ENCODE results near the gene TTLL9.

The TTLL9 gene

DNA sequence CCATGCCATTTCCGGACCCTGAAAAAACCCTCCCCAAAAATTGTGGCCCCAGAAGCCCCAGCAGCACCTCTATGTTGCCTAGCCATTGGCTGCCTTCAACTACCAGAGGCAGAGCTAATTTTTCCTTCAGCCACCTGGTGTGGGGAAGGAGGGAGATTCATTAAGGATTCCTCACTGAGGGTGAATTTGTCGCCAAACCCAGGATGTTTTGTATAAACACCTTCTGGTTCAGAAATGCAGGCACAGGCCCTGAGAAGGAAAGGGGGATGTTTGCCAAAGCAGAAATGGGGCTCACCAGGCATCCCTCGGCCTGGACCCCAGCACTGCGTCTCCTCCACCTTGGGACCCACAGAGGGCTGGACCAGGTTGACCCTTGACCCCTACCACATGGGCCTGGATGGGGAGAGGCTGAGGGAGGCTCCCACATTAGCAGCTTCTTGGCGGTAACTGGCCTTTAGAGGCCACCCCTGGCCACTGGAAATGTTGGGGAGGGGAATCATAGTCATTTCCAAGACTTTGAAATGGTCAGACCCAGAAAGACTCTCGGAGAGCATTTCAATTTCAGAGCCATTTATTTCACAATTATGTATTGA, 83.2 kb downstream of the TTLL9 start:
- Histone ChIP-seq H3K4me3 (ENCODE audit: low read length in 2 of 2) (no peak overlapping the region), H3K9ac (ENCODE audit: low read depth, low read length, poor library complexity) (no peak overlapping the region), H2BK5ac (ENCODE audit: low read length) (no peak overlapping the region), H3K36me3 (replicated peaks in 1 of 2; ENCODE audit: control insufficient read depth in 2 of 2, insufficient read depth in 2 of 2, low read length in 2 of 2) (peaks cover 6 to 21% of the 10 kb centered on the region in 2 donors), H3K4me2 (ENCODE audit: insufficient read depth, low read length, poor library complexity, severe bottlenecking) (no peak overlapping the region), H3K79me1 (ENCODE audit: low read depth, low read length) (peaks cover 6% of the 10 kb centered on the region), H2AK5ac (ENCODE audit: low read depth, low read length) (peak overlapping the region; percentile 10), H3K4me1 (ENCODE audit: control insufficient read depth in 2 of 2, insufficient read depth in 1 of 2, low read depth in 1 of 2, low read length in 2 of 2) (peaks cover 5 to 6% of the 10 kb centered on the region in 2 donors), H4K91ac (ENCODE audit: low read depth, low read length, poor library complexity) (no peak overlapping the region), H3K23ac (ENCODE audit: low read depth, low read length, poor library complexity) (no peak overlapping the region), H4K8ac (ENCODE audit: low read depth, low read length) (no peak overlapping the region), H3K27me3 (ENCODE audit: control insufficient read depth in 3 of 3, insufficient read depth in 3 of 3, low read depth in 1 of 3, low read length in 3 of 3) (peaks cover 0 to 13% (median 0%) of the 10 kb centered on the region in 3 experiments), H3K4ac (ENCODE audit: low read length) (no peak overlapping the region), H2BK15ac (ENCODE audit: low read length) (no peak overlapping the region), H3K9me3 (replicated peaks in 1 of 2; ENCODE audit: control insufficient read depth in 2 of 2, insufficient read depth in 1 of 2, low read depth in 1 of 2, low read length in 2 of 2) (peaks cover 0 to under 1% of the 10 kb centered on the region in 2 donors), H2BK120ac (ENCODE audit: low read depth, low read length) (no peak overlapping the region), H2BK12ac (ENCODE audit: low read length) (no peak overlapping the region), H3K27ac (replicated peaks; ENCODE audit: low read length) (no peak overlapping the region), H3K18ac (ENCODE audit: low read length) (no peak overlapping the region), H2AFZ (ENCODE audit: low read length) (no peak overlapping the region), H3K14ac (ENCODE audit: low read length) (no peak overlapping the region)
- no peak for DNase-seq (ENCODE audit: low spot score)
- WGBS, 2 donors (ENCODE audit: extremely low coverage in 2 of 2, insufficient read length in 2 of 2, insufficient replicate concordance in 1 of 2): no CpG with 5 or more reads among the region's 6 CpGs

DNA sequence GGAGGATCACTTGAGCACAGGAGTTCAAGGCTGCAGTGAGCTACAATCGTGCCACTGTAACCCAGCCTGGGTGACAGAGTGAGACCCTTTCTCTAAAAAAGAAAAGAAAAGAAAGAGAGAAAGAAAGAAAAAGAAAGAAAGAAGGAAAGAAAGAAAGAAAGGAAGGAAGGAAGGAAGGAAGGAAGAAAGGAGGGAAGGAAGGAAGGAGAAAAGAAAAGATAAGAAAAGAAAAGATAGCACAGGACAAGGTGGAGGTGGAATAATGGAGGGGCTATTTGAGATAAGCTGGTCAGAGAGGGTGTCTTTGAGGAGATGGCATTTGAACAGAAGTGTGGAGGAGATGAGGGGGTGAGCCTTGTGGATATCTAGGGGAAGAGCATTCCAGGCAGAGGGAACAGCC, 84.1 kb downstream of the TTLL9 start:
- no CpG with 5 or more reads among the region's 1 CpG for WGBS, 2 donors (ENCODE audit: extremely low coverage in 2 of 2, insufficient read length in 2 of 2, insufficient replicate concordance in 1 of 2)
- no peak overlapping the region for H2BK12ac ChIP-seq (ENCODE audit: low read length)
- no peak for DNase-seq (ENCODE audit: low spot score)
- peaks cover 6% of the 10 kb centered on the region for H3K79me1 ChIP-seq (ENCODE audit: low read depth, low read length)
- no peak overlapping the region for H2BK15ac ChIP-seq (ENCODE audit: low read length)
- H3K4me3 ChIP-seq (ENCODE audit: low read length in 2 of 2): no peak overlapping the region
- no peak overlapping the region for H2AK5ac ChIP-seq (ENCODE audit: low read depth, low read length)
- H3K4me2 ChIP-seq (ENCODE audit: insufficient read depth, low read length, poor library complexity, severe bottlenecking): no peak overlapping the region
- no peak overlapping the region for H3K27ac ChIP-seq (replicated peaks; ENCODE audit: low read length)
- H3K14ac ChIP-seq (ENCODE audit: low read length): no peak overlapping the region
- no peak overlapping the region for H2BK120ac ChIP-seq (ENCODE audit: low read depth, low read length)
- H3K9ac ChIP-seq (ENCODE audit: low read depth, low read length, poor library complexity): no peak overlapping the region
- no peak overlapping the region for H3K18ac ChIP-seq (ENCODE audit: low read length)
- no peak overlapping the region for H3K23ac ChIP-seq (ENCODE audit: low read depth, low read length, poor library complexity)
- no peak overlapping the region for H3K4ac ChIP-seq (ENCODE audit: low read length)
- no peak overlapping the region for H4K8ac ChIP-seq (ENCODE audit: low read depth, low read length)
- H2AFZ ChIP-seq (ENCODE audit: low read length): no peak overlapping the region
- no peaks in the 10 kb centered on the region for H3K9me3 ChIP-seq (replicated peaks in 1 of 2; ENCODE audit: control insufficient read depth in 2 of 2, insufficient read depth in 1 of 2, low read depth in 1 of 2, low read length in 2 of 2)
- H3K36me3 ChIP-seq (replicated peaks in 1 of 2; ENCODE audit: control insufficient read depth in 2 of 2, insufficient read depth in 2 of 2, low read length in 2 of 2): peaks cover 4 to 12% of the 10 kb centered on the region in 2 donors
- no peak overlapping the region for H4K91ac ChIP-seq (ENCODE audit: low read depth, low read length, poor library complexity)
- no peak overlapping the region for H2BK5ac ChIP-seq (ENCODE audit: low read length)
- peaks cover 5 to 6% of the 10 kb centered on the region in 2 donors for H3K4me1 ChIP-seq (ENCODE audit: control insufficient read depth in 2 of 2, insufficient read depth in 1 of 2, low read depth in 1 of 2, low read length in 2 of 2)
- peaks cover 0 to 13% (median 0%) of the 10 kb centered on the region in 3 experiments for H3K27me3 ChIP-seq (ENCODE audit: control insufficient read depth in 3 of 3, insufficient read depth in 3 of 3, low read depth in 1 of 3, low read length in 3 of 3)

- Histone ChIP-seq H2BK15ac (ENCODE audit: low read length) (peak overlapping the region; percentile 50), H3K36me3 (replicated peaks in 1 of 2; ENCODE audit: control insufficient read depth in 2 of 2, insufficient read depth in 2 of 2, low read length in 2 of 2) (no peaks in the 10 kb centered on the region), H3K4me1 (ENCODE audit: control insufficient read depth in 2 of 2, insufficient read depth in 1 of 2, low read depth in 1 of 2, low read length in 2 of 2) (no peaks in the 10 kb centered on the region), H2AK5ac (ENCODE audit: low read depth, low read length) (no peak overlapping the region), H3K4ac (ENCODE audit: low read length) (no peak overlapping the region), H4K91ac (ENCODE audit: low read depth, low read length, poor library complexity) (no peak overlapping the region), H3K27me3 (ENCODE audit: control insufficient read depth in 3 of 3, insufficient read depth in 3 of 3, low read depth in 1 of 3, low read length in 3 of 3) (peaks cover 0 to 29% (median 0%) of the 10 kb centered on the region in 3 experiments), H3K14ac (ENCODE audit: low read length) (no peak overlapping the region), H3K18ac (ENCODE audit: low read length) (no peak overlapping the region), H2AFZ (ENCODE audit: low read length) (no peak overlapping the region), H2BK5ac (ENCODE audit: low read length) (no peak overlapping the region), H3K27ac (replicated peaks; ENCODE audit: low read length) (no peak overlapping the region), H2BK120ac (ENCODE audit: low read depth, low read length) (no peak overlapping the region), H3K4me3 (ENCODE audit: low read length in 2 of 2) (no peak overlapping the region), H2BK12ac (ENCODE audit: low read length) (no peak overlapping the region), H3K4me2 (ENCODE audit: insufficient read depth, low read length, poor library complexity, severe bottlenecking) (no peak overlapping the region), H3K79me1 (ENCODE audit: low read depth, low read length) (no peaks in the 10 kb centered on the region), H4K8ac (ENCODE audit: low read depth, low read length) (peak overlapping the region; percentile 25), H3K23ac (ENCODE audit: low read depth, low read length, poor library complexity) (peak overlapping the region; percentile 6), H3K9me3 (replicated peaks in 1 of 2; ENCODE audit: control insufficient read depth in 2 of 2, insufficient read depth in 1 of 2, low read depth in 1 of 2, low read length in 2 of 2) (no peaks in the 10 kb centered on the region), H3K9ac (ENCODE audit: low read depth, low read length, poor library complexity) (no peak overlapping the region)
- DNase-seq (ENCODE audit: low spot score): no peak
- WGBS, 2 donors (ENCODE audit: extremely low coverage in 2 of 2, insufficient read length in 2 of 2, insufficient replicate concordance in 1 of 2): no CpG with 5 or more reads among the region's 11 CpGs
Measured at GRCh38 chr20:31956556-31957526, 86.4 kb downstream of the TTLL9 start.

DNA sequence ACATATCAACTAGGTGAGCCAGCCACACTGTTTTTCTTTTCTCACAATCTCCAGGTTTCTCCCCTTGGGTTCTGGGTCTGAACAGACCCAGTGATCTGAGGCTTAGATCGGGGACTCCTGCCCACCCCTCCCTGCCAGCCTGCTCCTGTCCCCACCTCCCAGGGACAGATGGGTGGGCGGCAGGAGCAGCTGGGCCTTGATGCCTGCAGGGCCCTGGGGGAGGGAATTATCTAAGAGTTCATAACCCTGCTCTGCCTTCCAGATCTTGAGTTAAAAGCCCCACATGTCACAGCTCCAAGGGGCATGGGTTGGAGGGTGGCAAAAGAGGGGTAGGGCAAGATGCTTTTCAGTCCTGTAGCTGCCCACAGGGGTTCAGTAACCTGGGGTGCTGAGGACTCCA, 92.3 kb downstream of the TTLL9 start:
- Histone ChIP-seq H4K8ac (ENCODE audit: low read depth, low read length) (no peak overlapping the region), H3K18ac (ENCODE audit: low read length) (no peak overlapping the region), H4K91ac (ENCODE audit: low read depth, low read length, poor library complexity) (no peak overlapping the region), H3K27ac (replicated peaks; ENCODE audit: low read length) (no peak overlapping the region), H3K4me1 (ENCODE audit: control insufficient read depth in 2 of 2, insufficient read depth in 1 of 2, low read depth in 1 of 2, low read length in 2 of 2) (peaks cover 0 to 1% of the 10 kb centered on the region in 2 donors), H3K79me1 (ENCODE audit: low read depth, low read length) (no peaks in the 10 kb centered on the region), H3K36me3 (replicated peaks in 1 of 2; ENCODE audit: control insufficient read depth in 2 of 2, insufficient read depth in 2 of 2, low read length in 2 of 2) (no peaks in the 10 kb centered on the region), H3K14ac (ENCODE audit: low read length) (no peak overlapping the region), H3K9me3 (replicated peaks in 1 of 2; ENCODE audit: control insufficient read depth in 2 of 2, insufficient read depth in 1 of 2, low read depth in 1 of 2, low read length in 2 of 2) (no peaks in the 10 kb centered on the region), H3K4ac (ENCODE audit: low read length) (no peak overlapping the region), H2BK120ac (ENCODE audit: low read depth, low read length) (no peak overlapping the region), H2BK15ac (ENCODE audit: low read length) (no peak overlapping the region), H3K4me3 (ENCODE audit: low read length in 2 of 2) (no peak overlapping the region), H2AK5ac (ENCODE audit: low read depth, low read length) (no peak overlapping the region), H2AFZ (ENCODE audit: low read length) (no peak overlapping the region), H3K4me2 (ENCODE audit: insufficient read depth, low read length, poor library complexity, severe bottlenecking) (no peak overlapping the region), H3K9ac (ENCODE audit: low read depth, low read length, poor library complexity) (no peak overlapping the region), H3K23ac (ENCODE audit: low read depth, low read length, poor library complexity) (no peak overlapping the region), H3K27me3 (ENCODE audit: control insufficient read depth in 3 of 3, insufficient read depth in 3 of 3, low read depth in 1 of 3, low read length in 3 of 3) (peaks cover 0 to 64% (median 4%) of the 10 kb centered on the region in 3 experiments), H2BK5ac (ENCODE audit: low read length) (no peak overlapping the region), H2BK12ac (ENCODE audit: low read length) (no peak overlapping the region)
- DNase-seq (ENCODE audit: low spot score): no peak
- no CpG with 5 or more reads among the region's 2 CpGs for WGBS, 2 donors (ENCODE audit: extremely low coverage in 2 of 2, insufficient read length in 2 of 2, insufficient replicate concordance in 1 of 2)

Data from neuronal stem cell (in vitro differentiated cells).